Neural crest cell (in vitro differentiated cells): ENCODE measurements around the gene SLMAP. TPM values are rescaled to one million over a fixed set of nuclear protein-coding genes. Genes with fewer than 3 reads are reported as not detected.

Experiments used
- DNase-seq: peaks from one replicate; pipeline ENCODE4 v3.0.0; 2021; ENCODE audit warnings: low read depth, mixed read lengths, low spot score
- H3K27ac Mint-ChIP-seq: one replicate; pipeline ENCODE4 v1.8.0; 2021; ENCODE audit warnings: mild to moderate bottlenecking, mixed read lengths; ENCODE audit not compliant: unreplicated experiment
- H3K27me3 Mint-ChIP-seq: 2 replicates; pipeline ENCODE4 v1.8.0; 2021; ENCODE audit warnings: low read depth, mild to moderate bottlenecking, mixed read lengths
- H3K36me3 Mint-ChIP-seq: 2 replicates; pipeline ENCODE4 v1.8.0; 2021; ENCODE audit warnings: low read depth, mild to moderate bottlenecking, mixed read lengths
- H3K4me1 Mint-ChIP-seq: 2 replicates; pipeline ENCODE4 v1.8.0; 2021; ENCODE audit warnings: mixed read lengths
- H3K4me3 Mint-ChIP-seq: one replicate; pipeline ENCODE4 v1.8.0; 2021; ENCODE audit warnings: mild to moderate bottlenecking, mixed read lengths
- H3K9me3 Mint-ChIP-seq: 2 replicates; pipeline ENCODE4 v1.8.0; 2021; ENCODE audit warnings: mixed read lengths
- CTCF ChIP-seq: fragments of 200-600 bp; sonication (generic); conservative IDR thresholded peaks from 2 replicates; pipeline ENCODE4 v1.5.0; 2021; ENCODE audit warnings: antibody characterized with exemption, mild to moderate bottlenecking
- total RNA-seq: library from RNA; stranded (reverse); gene quantifications from 2 replicates; pipeline ENCODE4 v1.2.1, GENCODE V29; 2021

SLMAP gene
- total RNA-seq, 1 donor from 2014 or later = 45.7 TPM

- TF ChIP-seq CTCF = no peak
- Mint-ChIP-seq H3K4me3 (no peak overlapping the region), H3K4me1 (no peaks in the 10 kb centered on the region), H3K36me3 (peaks cover 8% of the 10 kb centered on the region), H3K27ac (no peak overlapping the region), H3K27me3 (no peaks in the 10 kb centered on the region), H3K9me3 (no peaks in the 10 kb centered on the region)
- DNase-seq = no peak
Measured at GRCh38 chr3:57896691-57897090, 140.6 kb downstream of the SLMAP start.

GRCh38 chr3:57900786-57901185, 144.7 kb downstream of the SLMAP start:
- Mint-ChIP-seq H3K27ac (no peak overlapping the region), H3K4me1 (no peaks in the 10 kb centered on the region), H3K4me3 (no peak overlapping the region), H3K9me3 (no peaks in the 10 kb centered on the region), H3K36me3 (peaks cover 10% of the 10 kb centered on the region), H3K27me3 (no peaks in the 10 kb centered on the region)
- TF ChIP-seq CTCF = no peak
- DNase-seq = no peak

GRCh38 chr3:57903124-57903890, 147.2 kb downstream of the SLMAP start:
- Mint-ChIP-seq H3K4me3 (no peak overlapping the region), H3K27ac (no peak overlapping the region), H3K4me1 (no peaks in the 10 kb centered on the region), H3K9me3 (no peaks in the 10 kb centered on the region), H3K36me3 (peaks cover 14% of the 10 kb centered on the region), H3K27me3 (no peaks in the 10 kb centered on the region)
- TF ChIP-seq CTCF = no peak
- DNase-seq = no peak

- Mint-ChIP-seq H3K9me3 (no peaks in the 10 kb centered on the region), H3K4me1 (no peaks in the 10 kb centered on the region), H3K4me3 (no peak overlapping the region), H3K36me3 (peaks cover 6% of the 10 kb centered on the region), H3K27ac (no peak overlapping the region), H3K27me3 (no peaks in the 10 kb centered on the region)
- peak; percentile 49 for TF ChIP-seq CTCF
- no peak for DNase-seq
Measured at GRCh38 chr3:57910990-57911389, 154.9 kb downstream of the SLMAP start.

GRCh38 chr3:57911593-57911992, 155.5 kb downstream of the SLMAP start:
- Mint-ChIP-seq H3K27me3 (no peaks in the 10 kb centered on the region), H3K4me1 (no peaks in the 10 kb centered on the region), H3K9me3 (no peaks in the 10 kb centered on the region), H3K36me3 (peaks cover 6% of the 10 kb centered on the region), H3K4me3 (no peak overlapping the region), H3K27ac (no peak overlapping the region)
- no peak for TF ChIP-seq CTCF
- DNase-seq = no peak
